ENCODE data around the gene DPEP3. TPM values are rescaled to one million over a fixed set of nuclear protein-coding genes. Genes with fewer than 3 reads are reported as not detected.

The DPEP3 gene
- total and polyA plus RNA-seq, 8 donors = not detected

DNA sequence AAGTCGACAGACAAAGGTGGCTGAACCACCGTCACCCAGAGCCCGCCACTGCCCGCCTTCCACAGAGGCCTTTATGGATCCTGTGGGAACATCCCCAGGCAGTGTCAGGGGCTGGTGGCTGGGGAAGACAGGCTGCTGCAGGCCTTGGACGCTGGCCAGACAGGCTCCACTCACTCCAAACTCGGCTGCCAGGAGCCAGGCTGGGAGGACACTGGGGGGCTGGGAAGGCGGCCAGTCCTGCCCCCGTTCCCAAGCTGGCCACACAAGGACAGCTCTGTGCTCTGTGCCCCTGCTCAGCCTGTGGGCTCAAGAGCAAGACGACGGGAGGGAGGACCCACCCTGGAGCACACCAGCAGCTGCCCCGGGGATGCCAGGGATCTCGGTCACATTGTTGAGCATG lies 28.8 kb downstream of the DPEP3 start:
- Histone ChIP-seq H3K27me3 (no peaks in the 10 kb centered on the region), H3K36me3 (peaks cover 67 to 100% (median 95%) of the 10 kb centered on the region in 4 donors), H3K4me3 (no peak overlapping the region), H3K27ac (peak overlapping the region in 3 of 5 donors; percentile 20 to 37 (median 36)), H3K9me3 (no peaks in the 10 kb centered on the region), H3K4me1 (peaks cover 0 to 23% (median 13%) of the 10 kb centered on the region in 4 donors)
- intact Hi-C loops (cut with DNase I; ENCODE audit: low total_unique reads) = no loop called here
- 61 to 76% (median 73%) methylated on average over 8 to 12 of the region's 12 CpGs for WGBS, 5 donors
- TF ChIP-seq, protein P1, sequence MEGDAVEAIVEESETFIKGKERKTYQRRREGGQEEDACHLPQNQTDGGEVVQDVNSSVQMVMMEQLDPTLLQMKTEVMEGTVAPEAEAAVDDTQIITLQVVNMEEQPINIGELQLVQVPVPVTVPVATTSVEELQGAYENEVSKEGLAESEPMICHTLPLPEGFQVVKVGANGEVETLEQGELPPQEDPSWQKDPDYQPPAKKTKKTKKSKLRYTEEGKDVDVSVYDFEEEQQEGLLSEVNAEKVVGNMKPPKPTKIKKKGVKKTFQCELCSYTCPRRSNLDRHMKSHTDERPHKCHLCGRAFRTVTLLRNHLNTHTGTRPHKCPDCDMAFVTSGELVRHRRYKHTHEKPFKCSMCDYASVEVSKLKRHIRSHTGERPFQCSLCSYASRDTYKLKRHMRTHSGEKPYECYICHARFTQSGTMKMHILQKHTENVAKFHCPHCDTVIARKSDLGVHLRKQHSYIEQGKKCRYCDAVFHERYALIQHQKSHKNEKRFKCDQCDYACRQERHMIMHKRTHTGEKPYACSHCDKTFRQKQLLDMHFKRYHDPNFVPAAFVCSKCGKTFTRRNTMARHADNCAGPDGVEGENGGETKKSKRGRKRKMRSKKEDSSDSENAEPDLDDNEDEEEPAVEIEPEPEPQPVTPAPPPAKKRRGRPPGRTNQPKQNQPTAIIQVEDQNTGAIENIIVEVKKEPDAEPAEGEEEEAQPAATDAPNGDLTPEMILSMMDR (IDR thresholded peaks at IDR 0.05) = no peak
- TF ChIP-seq POLR2A (IDR thresholded peaks at IDR 0.05) (no peak), EP300 (IDR thresholded peaks at IDR 0.05) (no peak), POLR2AphosphoS5 (IDR thresholded peaks at IDR 0.05) (no peak)
- DNase-seq = peak in 1 of 2 donors; percentile 65

DNA sequence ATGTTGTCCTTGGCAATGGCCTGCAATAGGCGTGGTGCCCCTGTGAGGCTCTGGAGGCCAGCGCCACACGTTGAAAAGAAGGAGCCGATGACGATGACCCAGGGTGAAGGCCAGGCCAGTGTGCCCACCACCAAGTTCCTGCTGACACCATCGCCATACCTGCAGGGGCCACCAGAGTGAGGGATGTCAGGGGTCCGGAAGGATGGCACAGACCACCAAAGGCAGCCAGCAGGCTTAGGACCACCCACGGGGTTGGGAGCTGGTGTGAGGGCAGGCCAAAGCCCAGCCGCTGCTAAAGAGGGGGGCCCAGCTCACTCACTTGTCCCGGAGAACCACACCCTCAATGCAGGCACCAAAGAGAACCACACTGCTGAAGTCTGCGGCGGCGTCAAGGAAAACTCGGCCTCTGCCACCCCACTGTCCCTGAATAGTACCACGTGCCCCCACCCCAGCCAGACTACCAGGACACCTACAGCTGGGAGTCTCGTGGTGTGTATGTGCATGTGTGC lies 29.9 kb downstream of the DPEP3 start:
- intact Hi-C loops (cut with DNase I; ENCODE audit: low total_unique reads) = no loop called here
- peaks cover 2 to 24% (median 16%) of the 10 kb centered on the region in 4 donors for H3K4me1 ChIP-seq
- no peaks in the 10 kb centered on the region for H3K9me3 ChIP-seq
- H3K27me3 ChIP-seq = no peaks in the 10 kb centered on the region
- H3K27ac ChIP-seq = no peak overlapping the region
- no peak overlapping the region for H3K4me3 ChIP-seq
- no peak for TF ChIP-seq POLR2A (IDR thresholded peaks at IDR 0.05)
- TF ChIP-seq, protein P1 (IDR thresholded peaks at IDR 0.05) = no peak
- 85 to 91% (median 90%) methylated on average over 14 to 16 of the region's 16 CpGs for WGBS, 5 donors
- peaks cover 77 to 100% (median 97%) of the 10 kb centered on the region in 4 donors for H3K36me3 ChIP-seq
- no peak for DNase-seq

DNA sequence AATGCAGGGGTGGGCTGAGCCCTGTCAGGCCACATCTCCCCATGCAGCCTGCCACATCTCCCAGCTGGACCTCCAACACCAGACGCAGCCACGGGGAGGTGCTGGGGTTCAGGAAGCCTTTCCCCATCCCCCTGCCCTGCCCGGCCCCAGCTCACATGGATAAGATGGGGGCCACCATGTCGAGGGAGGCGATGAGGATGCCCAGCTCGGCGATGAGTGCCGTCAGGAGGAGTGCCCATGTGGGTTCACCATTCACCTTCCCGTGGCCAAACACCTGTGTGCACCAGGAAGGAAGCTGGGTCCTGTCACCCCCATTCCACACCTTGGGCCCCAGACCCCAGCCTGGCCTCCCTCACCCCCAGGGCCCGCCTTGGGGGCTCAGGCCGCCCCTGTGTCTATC lies 30.7 kb downstream of the DPEP3 start:
- Histone ChIP-seq H3K27ac (no peak overlapping the region), H3K9me3 (no peaks in the 10 kb centered on the region), H3K36me3 (peaks cover 78 to 100% (median 97%) of the 10 kb centered on the region in 4 donors), H3K4me1 (peaks cover 5 to 31% (median 21%) of the 10 kb centered on the region in 4 donors), H3K4me3 (no peak overlapping the region), H3K27me3 (no peaks in the 10 kb centered on the region)
- TF ChIP-seq, protein P1 (IDR thresholded peaks at IDR 0.05) = no peak
- TF ChIP-seq POLR2A (IDR thresholded peaks at IDR 0.05) = no peak
- no peak for TF ChIP-seq POLR2AphosphoS5 (IDR thresholded peaks at IDR 0.05)
- no peak for TF ChIP-seq EP300 (IDR thresholded peaks at IDR 0.05)
- no peak for DNase-seq
- WGBS, 5 donors = 81 to 90% (median 88%) methylated on average over 3 to 11 of the region's 11 CpGs
- intact Hi-C loops (cut with DNase I; ENCODE audit: low total_unique reads) = no loop called here

DNA sequence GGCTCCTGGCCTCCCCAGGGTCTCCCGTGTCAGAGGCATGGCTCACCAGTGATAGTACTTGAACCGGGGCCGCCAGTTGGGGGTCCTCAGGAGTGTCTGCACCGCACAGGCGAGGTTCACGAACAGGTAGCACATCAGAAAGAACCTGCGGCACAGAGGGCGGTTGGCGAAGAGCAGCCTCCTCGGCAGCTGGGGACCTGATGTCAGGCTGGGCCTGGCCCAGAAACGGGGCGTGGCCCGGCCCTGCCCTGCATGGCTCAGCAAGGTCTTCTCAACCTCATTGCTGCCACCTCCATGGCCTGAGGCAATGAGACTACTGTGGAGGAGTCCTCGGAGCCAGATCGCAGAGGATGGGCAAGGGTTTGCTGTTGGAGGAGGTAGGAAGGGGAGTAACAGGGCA lies 32.3 kb downstream of the DPEP3 start:
- intact Hi-C loops (cut with DNase I; ENCODE audit: low total_unique reads) = no loop called here

More for the DNA sequence above, 32.3 kb downstream of the DPEP3 start:
- TF ChIP-seq POLR2AphosphoS5 (IDR thresholded peaks at IDR 0.05) = no peak
- TF ChIP-seq, protein P1 (IDR thresholded peaks at IDR 0.05) = no peak
- no peak for TF ChIP-seq EP300 (IDR thresholded peaks at IDR 0.05)
- TF ChIP-seq POLR2A (IDR thresholded peaks at IDR 0.05) = no peak
- DNase-seq = no peak
- Histone ChIP-seq H3K27ac (no peak overlapping the region), H3K4me1 (peaks cover 20 to 46% (median 33%) of the 10 kb centered on the region in 4 donors), H3K9me3 (no peaks in the 10 kb centered on the region), H3K4me3 (no peak overlapping the region), H3K27me3 (no peaks in the 10 kb centered on the region), H3K36me3 (peaks cover 72 to 95% (median 87%) of the 10 kb centered on the region in 4 donors)
- 83 to 92% (median 85%) methylated on average over 10 to 15 of the region's 15 CpGs for WGBS, 5 donors

All from stomach (tissue), 9 donors.